K562 (cell line): ENCODE results near the gene COLEC12. TPM values are rescaled to one million over a fixed set of nuclear protein-coding genes. Genes with fewer than 3 reads are reported as not detected.

Experiments
- ATAC-seq: fragments of 200-7000 bp; cut with Tn5 transposase; 3 replicates; pipeline ENCODE4 v1.9.1; 2020; ENCODE audit warnings: moderate library complexity
- BruUV-seq: library from RNA; stranded (reverse); fragments of 400-500 nt; replicated peaks from 2 replicates; lab custom pipeline; 2021; lab: Mats Ljungman, UMichigan
- CTCF ChIA-PET: fragments of 300-600 bp; formaldehyde crosslinking; extraction: SDS; loops from one replicate; lab custom pipeline; 2021; ENCODE audit warnings: low intra/inter-chr PET ratio; lab: Yijun Ruan, JAX
- POLR2A ChIA-PET: fragments of 300-600, 350-650 bp; sonication (Branson Sonifier 250); formaldehyde crosslinking; extraction: SDS; loops from one replicate; lab custom pipeline; 2021; ENCODE audit warnings: antibody characterized with exemption, inconsistent platforms; lab: Yijun Ruan, JAX
- DNase-seq, 4 experiments: peaks; one replicate each; pipeline versions ENCODE4 v3.0.0 to v3.0.0-alpha.2; 2011 to 2018; ENCODE audit warnings: low spot score in 3 of 4, mixed read lengths in 3 of 4; ENCODE audit errors: extremely low read depth in 1 of 4
- FAIRE-seq: peaks from 2 replicates; lab custom pipeline; 2011; peaks lifted over from hg19 to GRCh38; lab: Jason Lieb, UNC
- H2AFZ ChIP-seq: 2 replicates; pipeline ENCODE4 v1.6.0; 2011; ENCODE audit warnings: low read depth, low read length, control low read depth, inconsistent platforms
- H3K27ac ChIP-seq: fragments of 200-600 bp; 3 replicates; pipeline ENCODE4 v1.8.0; 2011; ENCODE audit warnings: low read depth, mild to moderate bottlenecking, control low read depth, inconsistent platforms, low read length, moderate library complexity, mixed read lengths; ENCODE audit errors: extremely low read depth
- H3K27me3 ChIP-seq, 2 experiments: fragments of 300-600 bp in 1 of 2; 2 replicates in 1 of 2; 3 replicates in 1 of 2; pipeline versions ENCODE4 v1.6.0 to v1.8.0; 2011; ENCODE audit warnings: inconsistent platforms in 2 of 2, low read length in 2 of 2, mild to moderate bottlenecking in 1 of 2, mixed read lengths in 1 of 2, moderate library complexity in 1 of 2; ENCODE audit not compliant: control insufficient read depth in 2 of 2, insufficient read depth in 2 of 2
- H3K36me3 ChIP-seq: fragments of 300-600 bp; 3 replicates; pipeline ENCODE4 v1.8.0; 2011; ENCODE audit warnings: mild to moderate bottlenecking, low read length, inconsistent platforms; ENCODE audit not compliant: control insufficient read depth, insufficient read depth
- H3K4me1 ChIP-seq, 2 experiments: fragments of 200-600 bp in 1 of 2; replicated peaks in 1 of 2; 2 replicates in 1 of 2; 3 replicates in 1 of 2; pipeline versions ENCODE4 v1.5.1 to v1.8.0; 2011; ENCODE audit warnings: inconsistent platforms in 2 of 2, low read length in 2 of 2, mild to moderate bottlenecking in 1 of 2, mixed read lengths in 1 of 2, moderate library complexity in 1 of 2; ENCODE audit not compliant: control insufficient read depth in 2 of 2, insufficient read depth in 2 of 2
- H3K4me2 ChIP-seq: 2 replicates; pipeline ENCODE4 v1.6.1; 2011; ENCODE audit warnings: low read length, control low read depth, inconsistent platforms, mixed read lengths; ENCODE audit not compliant: insufficient read depth
- H3K4me3 ChIP-seq: fragments of 200-600 bp; sonication (generic), shearing (Covaris generic); 2 replicates; pipeline ENCODE4 v1.5.1; 2016; ENCODE audit warnings: control low read depth, inconsistent platforms
- H3K79me2 ChIP-seq: fragments of 200-600 bp; 3 replicates; pipeline ENCODE4 v1.8.0; 2011; ENCODE audit warnings: low read length, inconsistent platforms; ENCODE audit not compliant: control insufficient read depth, insufficient read depth
- H3K9ac ChIP-seq, 2 experiments: 2 replicates each; pipeline versions ENCODE4 v1.6.0 to v1.6.1; 2011; ENCODE audit warnings: low read depth in 2 of 2, low read length in 2 of 2, control low read depth in 1 of 2, inconsistent platforms in 1 of 2, mild to moderate bottlenecking in 1 of 2, mixed read lengths in 1 of 2; ENCODE audit not compliant: insufficient read depth in 1 of 2
- H3K9me1 ChIP-seq: one replicate; pipeline ENCODE4 v1.6.0; 2011; ENCODE audit warnings: inconsistent platforms, mild to moderate bottlenecking, low read length, moderate library complexity; ENCODE audit not compliant: control insufficient read depth, insufficient read depth
- H3K9me3 ChIP-seq: replicated peaks from 2 replicates; pipeline ENCODE4 v1.5.1; 2011; ENCODE audit warnings: low read depth, low read length, inconsistent platforms; ENCODE audit not compliant: control insufficient read depth, insufficient read depth
- H4K20me1 ChIP-seq: replicated peaks from 2 replicates; pipeline ENCODE4 v1.6.1; 2011; ENCODE audit warnings: low read length, inconsistent platforms, mixed read lengths; ENCODE audit not compliant: control insufficient read depth, insufficient read depth
- BDP1 ChIP-seq: IDR thresholded peaks from 3 replicates; pipeline ENCODE4 v1.6.1; 2011; ENCODE audit not compliant: insufficient read length, insufficient read depth
- CCAR2 ChIP-seq: fragments of 200-400 bp; formaldehyde crosslinking; IDR thresholded peaks from 2 replicates; pipeline ENCODE4 v1.6.1; 2017; ENCODE audit warnings: mild to moderate bottlenecking, low read depth, low read length
- FOXK1 ChIP-seq: sonication (generic); formaldehyde crosslinking; IDR thresholded peaks from 2 replicates; pipeline ENCODE4 v1.8.0; 2022; ENCODE audit warnings: missing genetic modification reagents, mild to moderate bottlenecking, borderline replicate concordance
- LARP7 ChIP-seq: fragments of 450-650 bp; IDR thresholded peaks from 2 replicates; pipeline ENCODE4 v1.6.1; 2016
- MECOM ChIP-seq: fragments of 250-450 bp; sonication (Bioruptor Pico); IDR thresholded peaks from 2 replicates; pipeline ENCODE4 v1.8.0; 2022; ENCODE audit warnings: inconsistent platforms
- MYBL2 ChIP-seq, 2 experiments: fragments of 450-650 bp in 1 of 2; sonication (generic) in 1 of 2; formaldehyde crosslinking in 1 of 2; IDR thresholded peaks; 2 replicates each; pipeline versions ENCODE4 v1.6.1 to v1.8.1; 2017 to 2022; ENCODE audit warnings: borderline replicate concordance in 1 of 2, inconsistent platforms in 1 of 2, low read depth in 1 of 2, mild to moderate bottlenecking in 1 of 2, missing genetic modification reagents in 1 of 2, moderate library complexity in 1 of 2
- RAD51 ChIP-seq: fragments of 450-650 bp; IDR thresholded peaks from 2 replicates; pipeline ENCODE4 v1.7.1; 2016; ENCODE audit warnings: low read depth, mild to moderate bottlenecking, borderline replicate concordance
- SRSF9 ChIP-seq: fragments of 200-400 bp; formaldehyde crosslinking; IDR thresholded peaks from 2 replicates; pipeline ENCODE4 v1.6.1; 2017; ENCODE audit warnings: low read depth, low read length, borderline replicate concordance
- USF2 ChIP-seq: sonication (generic); formaldehyde crosslinking; IDR thresholded peaks from 2 replicates; pipeline ENCODE4 v1.5.0; 2020; ENCODE audit warnings: missing genetic modification reagents
- ZNF140 ChIP-seq: fragments of 250-450 bp; sonication (Bioruptor Pico); IDR thresholded peaks from 2 replicates; pipeline ENCODE4 v1.8.0; 2021; ENCODE audit warnings: moderate library complexity, mild to moderate bottlenecking, inconsistent platforms
- WGBS: fragments of 100-300 bp; shearing (Covaris generic); methylation state at CpG from one replicate; pipeline ENCODE4 v1.1.6; 2016; ENCODE audit warnings: low coverage, mixed read lengths; ENCODE audit not compliant: insufficient coverage; ENCODE audit errors: missing lambda C conversion rate; 5-methylcytosine and 5-hydroxymethylcytosine counted together
- in situ Hi-C: fragments of 300-500 bp; cut with MboI; formaldehyde crosslinking; loops from 4 replicates; pipeline ENCODE4 v1.15.0; 2018; ENCODE audit warnings: inconsistent platforms, mixed read lengths
- intact Hi-C: fragments of 100-400 bp; cut with micrococcal nuclease; formaldehyde crosslinking; loops from 2 replicates; pipeline ENCODE4 v1.14.2; 2022
- polyA plus RNA-seq, 8 experiments: library from polyadenylated mRNA; depleted of rRNA in 4 of 8; stranded (reverse) in 5 of 8; unstranded in 3 of 8; fragments of >200 nt; fragmentation: Nextera tagmentation in 2 of 8; fragmentation: Illumina TruSeq in 1 of 8; extraction: Ambion mirVana in 2 of 8; extraction: Trizol in 1 of 8; gene quantifications; 2 replicates each; pipeline versions ENCODE4 v1.2.1 to v1.2.3, GENCODE V29; 2011 to 2014; ENCODE audit warnings: inconsistent platforms in 1 of 8, missing spikeins in 1 of 8
- total RNA-seq, 7 experiments: library from RNA; depleted of rRNA in 6 of 7; stranded (reverse); fragments of >200 nt in 6 of 7; fragmentation: Illumina TruSeq in 2 of 7; extraction: Trizol in 2 of 7; gene quantifications; 2 replicates each; pipeline versions ENCODE4 v1.2.1 to v1.2.3, GENCODE V29; 2011 to 2021; ENCODE audit warnings: low replicate concordance in 1 of 7
- TF ChIP-seq, protein P1 (sequence below): fragments of 200-800 bp; sonication (Bioruptor generic); IDR thresholded peaks from 2 replicates; pipeline ENCODE4 v1.6.1; 2016; ENCODE audit warnings: missing genetic modification characterization, missing compliant biosample characterization

The COLEC12 gene
- total and polyA plus RNA-seq, 9 of the 15 experiments (the other 6 are each of a cell fraction or from before 2014, with no cell fraction given) = 0.04 TPM; not detected in 8

GRCh38 chr18:302097-302496, 198.4 kb downstream of the COLEC12 start:
- intact Hi-C loops (no loop called here), in situ Hi-C loops (no loop called here)
- H3K9me1 ChIP-seq = no peaks in the 10 kb centered on the region
- H4K20me1 ChIP-seq = no peaks in the 10 kb centered on the region
- no peak for FAIRE-seq
- WGBS = 22% methylated on average over 7 of the region's 7 CpGs
- H3K4me2 ChIP-seq = no peak overlapping the region
- H2AFZ ChIP-seq = no peak overlapping the region
- no peak overlapping the region for H3K4me3 ChIP-seq
- no peaks in the 10 kb centered on the region for H3K9me3 ChIP-seq
- H3K27ac ChIP-seq = no peak overlapping the region
- ChIA-PET CTCF (no interaction called here), POLR2A (interaction anchor here (1.1 kb wide), 1 partner anchor 13 kb away, joined by 3 read pairs; no protein-coding TSS in a partner anchor)
- H3K9ac ChIP-seq = no peak overlapping the region
- peaks cover 2 to 13% of the 10 kb centered on the region in 2 experiments; a peak in 3 of 5 replicates for H3K27me3 ChIP-seq
- H3K79me2 ChIP-seq = no peaks in the 10 kb centered on the region
- H3K4me1 ChIP-seq = peaks cover 0 to 23% of the 10 kb centered on the region in 2 experiments; a peak in 4 of 5 replicates
- no peak for DNase-seq
- no peaks in the 10 kb centered on the region for H3K36me3 ChIP-seq
- no TSS peak for BruUV-seq
- ATAC-seq = no peak
- 0 out of 2 replicates have a peak, but pooled peaks have one; percentile 25 for TF ChIP-seq MECOM (CRISPR knock-in tag)
- TF ChIP-seq FOXK1 (CRISPR knock-in tag) = no peak
- no peak for TF ChIP-seq BDP1
- TF ChIP-seq, protein P1, sequence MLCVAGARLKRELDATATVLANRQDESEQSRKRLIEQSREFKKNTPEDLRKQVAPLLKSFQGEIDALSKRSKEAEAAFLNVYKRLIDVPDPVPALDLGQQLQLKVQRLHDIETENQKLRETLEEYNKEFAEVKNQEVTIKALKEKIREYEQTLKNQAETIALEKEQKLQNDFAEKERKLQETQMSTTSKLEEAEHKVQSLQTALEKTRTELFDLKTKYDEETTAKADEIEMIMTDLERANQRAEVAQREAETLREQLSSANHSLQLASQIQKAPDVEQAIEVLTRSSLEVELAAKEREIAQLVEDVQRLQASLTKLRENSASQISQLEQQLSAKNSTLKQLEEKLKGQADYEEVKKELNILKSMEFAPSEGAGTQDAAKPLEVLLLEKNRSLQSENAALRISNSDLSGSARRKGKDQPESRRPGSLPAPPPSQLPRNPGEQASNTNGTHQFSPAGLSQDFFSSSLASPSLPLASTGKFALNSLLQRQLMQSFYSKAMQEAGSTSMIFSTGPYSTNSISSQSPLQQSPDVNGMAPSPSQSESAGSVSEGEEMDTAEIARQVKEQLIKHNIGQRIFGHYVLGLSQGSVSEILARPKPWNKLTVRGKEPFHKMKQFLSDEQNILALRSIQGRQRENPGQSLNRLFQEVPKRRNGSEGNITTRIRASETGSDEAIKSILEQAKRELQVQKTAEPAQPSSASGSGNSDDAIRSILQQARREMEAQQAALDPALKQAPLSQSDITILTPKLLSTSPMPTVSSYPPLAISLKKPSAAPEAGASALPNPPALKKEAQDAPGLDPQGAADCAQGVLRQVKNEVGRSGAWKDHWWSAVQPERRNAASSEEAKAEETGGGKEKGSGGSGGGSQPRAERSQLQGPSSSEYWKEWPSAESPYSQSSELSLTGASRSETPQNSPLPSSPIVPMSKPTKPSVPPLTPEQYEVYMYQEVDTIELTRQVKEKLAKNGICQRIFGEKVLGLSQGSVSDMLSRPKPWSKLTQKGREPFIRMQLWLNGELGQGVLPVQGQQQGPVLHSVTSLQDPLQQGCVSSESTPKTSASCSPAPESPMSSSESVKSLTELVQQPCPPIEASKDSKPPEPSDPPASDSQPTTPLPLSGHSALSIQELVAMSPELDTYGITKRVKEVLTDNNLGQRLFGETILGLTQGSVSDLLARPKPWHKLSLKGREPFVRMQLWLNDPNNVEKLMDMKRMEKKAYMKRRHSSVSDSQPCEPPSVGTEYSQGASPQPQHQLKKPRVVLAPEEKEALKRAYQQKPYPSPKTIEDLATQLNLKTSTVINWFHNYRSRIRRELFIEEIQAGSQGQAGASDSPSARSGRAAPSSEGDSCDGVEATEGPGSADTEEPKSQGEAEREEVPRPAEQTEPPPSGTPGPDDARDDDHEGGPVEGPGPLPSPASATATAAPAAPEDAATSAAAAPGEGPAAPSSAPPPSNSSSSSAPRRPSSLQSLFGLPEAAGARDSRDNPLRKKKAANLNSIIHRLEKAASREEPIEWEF (CRISPR knock-in tag) = no peak
- no peak for TF ChIP-seq MYBL2 (IDR thresholded peaks at IDR 0.05; ENCODE audit: low read depth)
- no peak for TF ChIP-seq MYBL2 (CRISPR knock-in tag; IDR thresholded peaks at IDR 0.05; ENCODE audit: borderline replicate concordance)
- TF ChIP-seq RAD51 = peak; percentile 42; the same call in 1 of the 2 replicates
- TF ChIP-seq SRSF9 = no peak
- TF ChIP-seq LARP7 = no peak
- no peak for TF ChIP-seq ZNF140 (CRISPR knock-in tag)
- peak; percentile 22; the same call in 1 of the 2 replicates for TF ChIP-seq USF2 (CRISPR knock-in tag)
- TF ChIP-seq CCAR2 = no peak
